HUES64 (cell line): Measurements from ENCODE around the gene S1PR5.
A peak's percentile ranks its signal among the peaks of the same experiment; 100 is the strongest.
"Not testable (repeated sequence)": the region's sequence is repeated elsewhere in the genome, so short reads cannot be mapped to it uniquely, and the experiment has no call there.

Experiments used
- H3K27ac ChIP-seq: 2 replicates; pipeline ENCODE4 v1.7.0; 2013; ENCODE audit warnings: low read depth, low read length, inconsistent platforms
- H3K27me3 ChIP-seq: 2 replicates; pipeline ENCODE4 v1.6.1; 2013; ENCODE audit warnings: mild to moderate bottlenecking, low read length; ENCODE audit not compliant: insufficient read depth
- H3K36me3 ChIP-seq: 2 replicates; pipeline ENCODE4 v1.6.1; 2013; ENCODE audit warnings: mild to moderate bottlenecking, low read length; ENCODE audit not compliant: insufficient read depth
- H3K4me1 ChIP-seq: 2 replicates; pipeline ENCODE4 v1.6.1; 2013; ENCODE audit warnings: mild to moderate bottlenecking, low read length, moderate library complexity; ENCODE audit not compliant: insufficient read depth
- H3K4me3 ChIP-seq: 2 replicates; pipeline ENCODE4 v1.5.1; 2013; ENCODE audit warnings: mild to moderate bottlenecking, low read length, moderate library complexity
- H3K9ac ChIP-seq: 2 replicates; pipeline ENCODE4 v1.6.1; 2013; ENCODE audit warnings: mild to moderate bottlenecking, low read depth, low read length
- H3K9me3 ChIP-seq: 2 replicates; pipeline ENCODE4 v1.6.1; 2013; ENCODE audit warnings: low read depth, low read length; ENCODE audit not compliant: insufficient read depth
- WGBS: fragments of 150-250, 120-280 bp; methylation state at CpG from one replicate; pipeline ENCODE4 v1.1.7; 2013; ENCODE audit warnings: missing lambda C conversion rate; 5-methylcytosine and 5-hydroxymethylcytosine counted together

The S1PR5 gene

GRCh38 chr19:10544242-10544752, 27.1 kb upstream of the S1PR5 start:
- no peaks in the 10 kb centered on the region for H3K9me3 ChIP-seq
- WGBS, result 26% methylated on average over 22 of the region's 22 CpGs
- H3K27ac ChIP-seq, result peak overlapping the region; percentile 55; the same call in 1 of the 2 replicates
- no peaks in the 10 kb centered on the region for H3K4me1 ChIP-seq
- peak overlapping the region; percentile 96 for H3K4me3 ChIP-seq
- H3K27me3 ChIP-seq, result no peaks in the 10 kb centered on the region
- H3K36me3 ChIP-seq, result peaks cover 24% of the 10 kb centered on the region
- peak overlapping the region; percentile 89 for H3K9ac ChIP-seq

GRCh38 chr19:10543420-10544241, 26.4 kb upstream of the S1PR5 start, which contains the start of gene ATG4D:
ATG4D (plus strand) TSS chr19:10543904; CDS start chr19:10544091, 187 bp downstream.
- Histone ChIP-seq H3K4me1 (no peaks in the 10 kb centered on the region), H3K9me3 (no peaks in the 10 kb centered on the region), H3K9ac (peak within 1 kb of the TSS; percentile 89), H3K27ac (peak within 1 kb of the TSS; percentile 55), H3K4me3 (peak within 1 kb of the TSS; percentile 96), H3K27me3 (no peaks in the 10 kb centered on the region), H3K36me3 (peaks cover 19% of the 10 kb centered on the region)
- WGBS, result 3% methylated on average over 79 of the region's 79 CpGs

- Histone ChIP-seq H3K36me3 (peaks cover 13% of the 10 kb centered on the region), H3K27me3 (no peaks in the 10 kb centered on the region), H3K9ac (no peak overlapping the region), H3K4me1 (no peaks in the 10 kb centered on the region), H3K4me3 (peak overlapping the region; percentile 96), H3K9me3 (no peaks in the 10 kb centered on the region), H3K27ac (no peak overlapping the region)
- 80% methylated on average over 8 of the region's 8 CpGs for whole genome bisulfite sequencing
These were observed 25.8 kb upstream of the S1PR5 start for GRCh38 chr19:10543059-10543419.

- not testable (repeated sequence) for H3K9me3 ChIP-seq, H3K27me3 ChIP-seq, H3K9ac ChIP-seq, H3K27ac ChIP-seq, H3K4me3 ChIP-seq, H3K4me1 ChIP-seq, H3K36me3 ChIP-seq
- 88% methylated on average over 9 of the region's 9 CpGs for WGBS
These were observed 21.8 kb upstream of the S1PR5 start for GRCh38 chr19:10539016-10539415.

GRCh38 chr19:10538204-10538983, 21.1 kb upstream of the S1PR5 start:
- H3K36me3 ChIP-seq, result no peaks in the 10 kb centered on the region
- H3K4me1 ChIP-seq, result no peaks in the 10 kb centered on the region
- 91% methylated on average over 20 of the region's 20 CpGs for WGBS
- H3K9ac ChIP-seq, result no peak overlapping the region
- H3K27me3 ChIP-seq, result no peaks in the 10 kb centered on the region; the same call in 1 of the 2 replicates
- no peak overlapping the region for H3K4me3 ChIP-seq
- H3K27ac ChIP-seq, result no peak overlapping the region
- H3K9me3 ChIP-seq, result no peaks in the 10 kb centered on the region

- H3K27me3 ChIP-seq, result no peaks in the 10 kb centered on the region; the same call in 1 of the 2 replicates
- H3K4me1 ChIP-seq, result no peaks in the 10 kb centered on the region
- 91% methylated on average over 11 of the region's 11 CpGs for WGBS
- no peak overlapping the region for H3K9ac ChIP-seq
- no peaks in the 10 kb centered on the region for H3K36me3 ChIP-seq
- no peak overlapping the region for H3K4me3 ChIP-seq
- H3K27ac ChIP-seq, result no peak overlapping the region
- no peaks in the 10 kb centered on the region for H3K9me3 ChIP-seq
These were observed 20.4 kb upstream of the S1PR5 start for GRCh38 chr19:10537668-10538067.

- Histone ChIP-seq H3K9me3 (no peaks in the 10 kb centered on the region), H3K4me3 (no peak overlapping the region), H3K27me3 (no peaks in the 10 kb centered on the region; the same call in 1 of the 2 replicates), H3K27ac (no peak overlapping the region), H3K9ac (no peak overlapping the region), H3K36me3 (no peaks in the 10 kb centered on the region), H3K4me1 (no peaks in the 10 kb centered on the region)
- WGBS, result 84% methylated on average over 6 of the region's 6 CpGs
These were observed 18.4 kb upstream of the S1PR5 start for GRCh38 chr19:10535613-10536012.

- no peaks in the 10 kb centered on the region for H3K4me1 ChIP-seq
- H3K4me3 ChIP-seq, result no peak overlapping the region
- H3K36me3 ChIP-seq, result no peaks in the 10 kb centered on the region
- no peaks in the 10 kb centered on the region for H3K9me3 ChIP-seq
- no peak overlapping the region for H3K27ac ChIP-seq
- WGBS, result 90% methylated on average over 10 of the region's 10 CpGs
- no peaks in the 10 kb centered on the region; the same call in 1 of the 2 replicates for H3K27me3 ChIP-seq
- H3K9ac ChIP-seq, result no peak overlapping the region
These were observed 16.6 kb upstream of the S1PR5 start for GRCh38 chr19:10533646-10534386.

GRCh38 chr19:10532457-10532856, 15.2 kb upstream of the S1PR5 start:
- 89% methylated on average over 1 of the region's 1 CpG for WGBS
- Histone ChIP-seq H3K27ac (no peak overlapping the region), H3K9ac (no peak overlapping the region), H3K4me3 (no peak overlapping the region), H3K27me3 (no peaks in the 10 kb centered on the region; the same call in 1 of the 2 replicates), H3K9me3 (no peaks in the 10 kb centered on the region), H3K4me1 (no peaks in the 10 kb centered on the region), H3K36me3 (no peaks in the 10 kb centered on the region)

GRCh38 chr19:10526887-10527286, 9.6 kb upstream of the S1PR5 start:
- H3K27ac ChIP-seq, H3K9me3 ChIP-seq, H3K27me3 ChIP-seq, H3K4me1 ChIP-seq, H3K9ac ChIP-seq, H3K4me3 ChIP-seq, H3K36me3 ChIP-seq: not testable (repeated sequence)
- 90% methylated on average over 8 of the region's 8 CpGs for WGBS
